SK-N-SH (cell line): ENCODE data around the gene ABHD12. TPM values are rescaled to one million over a fixed set of nuclear protein-coding genes. Genes with fewer than 3 reads are reported as not detected.

ENCODE experiments used
- CTCF ChIA-PET: fragments of 300-600, 350-600 bp; formaldehyde crosslinking; extraction: SDS; loops from one replicate; lab custom pipeline; 2021; lab: Yijun Ruan, JAX
- POLR2A ChIA-PET: fragments of 350-600 bp; sonication (Branson Sonifier 250); formaldehyde crosslinking; extraction: SDS; loops from one replicate; lab custom pipeline; 2020; ENCODE audit warnings: antibody characterized with exemption, inconsistent platforms; lab: Yijun Ruan, JAX
- DNase-seq: peaks from one replicate; pipeline ENCODE4 v3.0.0; 2012
- H2AFZ ChIP-seq: fragments of 200-600 bp; sonication (generic); 2 replicates; pipeline ENCODE4 v1.8.1; 2016; ENCODE audit warnings: antibody characterized with exemption, mild to moderate bottlenecking, low read depth
- H3F3A ChIP-seq: fragments of 200-600 bp; sonication (generic); replicated peaks from 2 replicates; pipeline ENCODE3; 2016; ENCODE audit warnings: antibody characterized with exemption, mild to moderate bottlenecking; ENCODE audit not compliant: insufficient read depth
- H3K27ac ChIP-seq, 2 experiments: fragments of 200-500 bp in 1 of 2; fragments of 200-600 bp in 1 of 2; sonication (Bioruptor generic) in 1 of 2; sonication (generic), shearing (Covaris generic) in 1 of 2; 2 replicates each; pipeline versions ENCODE4 v1.5.1 to v1.6.1; 2014 to 2016; ENCODE audit warnings: low read depth in 2 of 2, inconsistent platforms in 1 of 2, low read length in 1 of 2, mild to moderate bottlenecking in 1 of 2, mixed read lengths in 1 of 2
- H3K27me3 ChIP-seq: fragments of 200-600 bp; sonication (generic), shearing (Covaris generic); 2 replicates; pipeline ENCODE4 v1.6.1; 2016; ENCODE audit warnings: mixed run types; ENCODE audit not compliant: insufficient read depth
- H3K36me3 ChIP-seq, 2 experiments: fragments of 200-500 bp in 1 of 2; fragments of 200-600 bp in 1 of 2; sonication (Bioruptor generic) in 1 of 2; sonication (generic) in 1 of 2; replicated peaks in 1 of 2; 2 replicates each; pipeline versions ENCODE3 to v1.5.1; 2014 to 2016; ENCODE audit warnings: low read length in 1 of 2, mild to moderate bottlenecking in 1 of 2; ENCODE audit not compliant: insufficient read depth in 2 of 2, control insufficient read depth in 1 of 2
- H3K4me1 ChIP-seq, 2 experiments: fragments of 200-500 bp in 1 of 2; fragments of 200-600 bp in 1 of 2; sonication (Bioruptor generic) in 1 of 2; sonication (generic), shearing (Covaris generic) in 1 of 2; 2 replicates each; pipeline versions ENCODE4 v1.5.1 to v1.6.1; 2014 to 2016; ENCODE audit warnings: low read depth in 1 of 2, low read length in 1 of 2, mixed run types in 1 of 2; ENCODE audit not compliant: insufficient read depth in 2 of 2, control insufficient read depth in 1 of 2
- H3K4me2 ChIP-seq: fragments of 200-600 bp; sonication (generic), shearing (Covaris generic); 2 replicates; pipeline ENCODE4 v1.6.1; 2017; ENCODE audit warnings: mixed run types
- H3K4me3 ChIP-seq, 2 experiments: fragments of 200-500 bp in 1 of 2; fragments of 200-600 bp in 1 of 2; sonication (Bioruptor generic) in 1 of 2; sonication (generic), shearing (Covaris generic) in 1 of 2; 2 replicates each; pipeline versions ENCODE4 v1.5.1 to v1.8.1; 2014 to 2016; ENCODE audit warnings: low read depth in 2 of 2, inconsistent platforms in 1 of 2, low read length in 1 of 2, mild to moderate bottlenecking in 1 of 2, mixed read lengths in 1 of 2, moderate library complexity in 1 of 2
- H3K79me2 ChIP-seq: fragments of 200-600 bp; sonication (generic); 2 replicates; pipeline ENCODE4 v1.8.1; 2017; ENCODE audit warnings: mild to moderate bottlenecking; ENCODE audit not compliant: insufficient read depth
- H3K9ac ChIP-seq: fragments of 200-600 bp; sonication (generic); 2 replicates; pipeline ENCODE4 v1.6.1; 2017; ENCODE audit warnings: mixed run types
- H3K9me2 ChIP-seq: fragments of 200-600 bp; sonication (generic); 2 replicates; pipeline ENCODE4 v1.6.1; 2017; ENCODE audit warnings: mixed run types
- H3K9me3 ChIP-seq: fragments of 200-600 bp; sonication (generic); 2 replicates; pipeline ENCODE4 v1.6.1; 2017; ENCODE audit warnings: mixed run types, mild to moderate bottlenecking, moderate library complexity
- H4K20me1 ChIP-seq: fragments of 200-600 bp; sonication (generic); 2 replicates; pipeline ENCODE4 v1.6.1; 2017; ENCODE audit warnings: mild to moderate bottlenecking, mixed run types; ENCODE audit not compliant: insufficient read depth
- EP300 ChIP-seq, 2 experiments: IDR thresholded peaks; 2 replicates each; pipeline versions ENCODE4 v1.4.0 to v1.6.1; 2012; ENCODE audit warnings: borderline replicate concordance in 1 of 2, low read depth in 1 of 2, low read length in 1 of 2
- EZH2phosphoT487 ChIP-seq: fragments of 200-600 bp; sonication (generic); IDR thresholded peaks from 2 replicates; pipeline ENCODE4 v1.6.1; 2017; ENCODE audit warnings: low read depth, mixed run types, mild to moderate bottlenecking, antibody characterized with exemption, moderate library complexity, borderline replicate concordance
- FOSL2 ChIP-seq: IDR thresholded peaks from 2 replicates; pipeline ENCODE4 v1.4.0; 2012; ENCODE audit warnings: low read depth, mild to moderate bottlenecking, moderate library complexity, borderline replicate concordance
- FOXJ3 ChIP-seq: sonication (generic); formaldehyde crosslinking; IDR thresholded peaks from 2 replicates; pipeline ENCODE4 v1.5.1; 2020; ENCODE audit warnings: mild to moderate bottlenecking, missing genetic modification reagents
- GABPA ChIP-seq: IDR thresholded peaks from 2 replicates; pipeline ENCODE4 v1.4.0; 2012; ENCODE audit warnings: low read depth, mild to moderate bottlenecking
- GATA2 ChIP-seq: sonication (generic); formaldehyde crosslinking; IDR thresholded peaks from 2 replicates; pipeline ENCODE4 v1.5.0; 2020; ENCODE audit warnings: mild to moderate bottlenecking, missing genetic modification reagents
- JUND ChIP-seq: IDR thresholded peaks from 2 replicates; pipeline ENCODE4 v1.4.0; 2012
- MXI1 ChIP-seq: IDR thresholded peaks from 2 replicates; pipeline ENCODE4 v1.6.1; 2012; ENCODE audit warnings: mild to moderate bottlenecking, low read depth, low read length, improper control_type of control experiment
- NFIC ChIP-seq: IDR thresholded peaks from 2 replicates; pipeline ENCODE4 v1.4.0; 2012; ENCODE audit warnings: borderline replicate concordance
- TCF12 ChIP-seq: IDR thresholded peaks from 2 replicates; pipeline ENCODE4 v1.4.0; 2012
- TEAD4 ChIP-seq: IDR thresholded peaks from 2 replicates; pipeline ENCODE4 v1.4.0; 2012; ENCODE audit warnings: mild to moderate bottlenecking, borderline replicate concordance; ENCODE audit not compliant: insufficient read depth
- YY1 ChIP-seq: IDR thresholded peaks from 2 replicates; pipeline ENCODE4 v1.4.0; 2012; ENCODE audit warnings: low read depth, mild to moderate bottlenecking
- WGBS: methylation state at CpG from one replicate; pipeline ENCODE4 v1.1.6; 2017; ENCODE audit warnings: low lambda C conversion rate; 5-methylcytosine and 5-hydroxymethylcytosine counted together
- polyA plus RNA-seq, 3 experiments: library from polyadenylated mRNA; depleted of rRNA; stranded (reverse); fragments of >200 nt; gene quantifications; 2 replicates each; pipeline ENCODE4 v1.2.3, GENCODE V29; 2012
- TF ChIP-seq, protein P1 (sequence below): IDR thresholded peaks from 2 replicates; pipeline ENCODE4 v1.6.1; 2012; ENCODE audit warnings: mild to moderate bottlenecking, low read depth, low read length, moderate library complexity
- TF ChIP-seq, protein P2 (sequence below): fragments of 150-350 bp; IDR thresholded peaks from 2 replicates; pipeline ENCODE4 v1.6.1; 2016; ENCODE audit warnings: mild to moderate bottlenecking, low read depth, low read length
- TF ChIP-seq, protein P3 (sequence below): IDR thresholded peaks from 2 replicates; pipeline ENCODE4; 2012
- TF ChIP-seq, protein P4 (sequence below): IDR thresholded peaks from 2 replicates; pipeline ENCODE4 v1.4.0; 2012; ENCODE audit warnings: low read depth, borderline replicate concordance
- TF ChIP-seq, protein P5 (sequence below): fragments of 200-600 bp; sonication (generic); IDR thresholded peaks from 2 replicates; pipeline ENCODE4 v1.6.1; 2017; ENCODE audit warnings: antibody characterized with exemption, mild to moderate bottlenecking, moderate library complexity

The ABHD12 gene
- polyA plus RNA-seq, 1 of the 3 experiments (the other 2 are of a cell fraction) = 33.5 TPM

DNA sequence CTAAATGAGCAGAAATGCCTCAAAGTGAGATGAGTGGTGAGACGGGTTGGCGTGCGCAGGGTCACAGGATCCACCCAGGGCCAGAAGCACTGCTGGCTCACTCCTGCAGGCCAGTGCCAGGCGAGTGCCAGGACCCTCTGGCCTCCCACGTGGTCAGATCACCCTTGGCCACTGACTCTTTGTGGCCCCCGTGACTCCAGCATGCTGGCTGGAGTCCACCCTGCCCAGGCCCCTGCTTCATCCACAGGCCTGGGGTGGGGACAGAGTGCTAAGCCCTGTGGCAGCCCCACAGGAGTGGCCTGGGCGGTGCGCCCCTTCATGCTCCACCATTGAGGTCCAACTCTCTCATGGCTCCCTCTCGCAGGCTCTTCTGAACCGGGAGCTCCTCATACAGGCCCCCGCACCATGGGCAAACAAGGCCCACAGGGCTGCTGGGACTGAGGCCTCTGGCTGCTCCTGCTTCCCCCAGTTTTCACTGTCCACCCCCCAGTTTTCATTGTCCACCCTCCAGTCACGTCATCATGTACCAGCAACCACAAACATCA is 61.6 kb downstream of the ABHD12 start:
- TF ChIP-seq, protein P1, sequence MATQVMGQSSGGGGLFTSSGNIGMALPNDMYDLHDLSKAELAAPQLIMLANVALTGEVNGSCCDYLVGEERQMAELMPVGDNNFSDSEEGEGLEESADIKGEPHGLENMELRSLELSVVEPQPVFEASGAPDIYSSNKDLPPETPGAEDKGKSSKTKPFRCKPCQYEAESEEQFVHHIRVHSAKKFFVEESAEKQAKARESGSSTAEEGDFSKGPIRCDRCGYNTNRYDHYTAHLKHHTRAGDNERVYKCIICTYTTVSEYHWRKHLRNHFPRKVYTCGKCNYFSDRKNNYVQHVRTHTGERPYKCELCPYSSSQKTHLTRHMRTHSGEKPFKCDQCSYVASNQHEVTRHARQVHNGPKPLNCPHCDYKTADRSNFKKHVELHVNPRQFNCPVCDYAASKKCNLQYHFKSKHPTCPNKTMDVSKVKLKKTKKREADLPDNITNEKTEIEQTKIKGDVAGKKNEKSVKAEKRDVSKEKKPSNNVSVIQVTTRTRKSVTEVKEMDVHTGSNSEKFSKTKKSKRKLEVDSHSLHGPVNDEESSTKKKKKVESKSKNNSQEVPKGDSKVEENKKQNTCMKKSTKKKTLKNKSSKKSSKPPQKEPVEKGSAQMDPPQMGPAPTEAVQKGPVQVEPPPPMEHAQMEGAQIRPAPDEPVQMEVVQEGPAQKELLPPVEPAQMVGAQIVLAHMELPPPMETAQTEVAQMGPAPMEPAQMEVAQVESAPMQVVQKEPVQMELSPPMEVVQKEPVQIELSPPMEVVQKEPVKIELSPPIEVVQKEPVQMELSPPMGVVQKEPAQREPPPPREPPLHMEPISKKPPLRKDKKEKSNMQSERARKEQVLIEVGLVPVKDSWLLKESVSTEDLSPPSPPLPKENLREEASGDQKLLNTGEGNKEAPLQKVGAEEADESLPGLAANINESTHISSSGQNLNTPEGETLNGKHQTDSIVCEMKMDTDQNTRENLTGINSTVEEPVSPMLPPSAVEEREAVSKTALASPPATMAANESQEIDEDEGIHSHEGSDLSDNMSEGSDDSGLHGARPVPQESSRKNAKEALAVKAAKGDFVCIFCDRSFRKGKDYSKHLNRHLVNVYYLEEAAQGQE = no peak
- TF ChIP-seq MXI1 = no peak
- TF ChIP-seq GABPA = no peak
- no peak for TF ChIP-seq JUND
- TF ChIP-seq EP300 (IDR thresholded peaks at IDR 0.05; ENCODE audit: borderline replicate concordance in 1 of 2, low read depth in 1 of 2, low read length in 1 of 2) = no peak
- TF ChIP-seq EZH2phosphoT487 = no peak
- no peak for TF ChIP-seq FOSL2
- TF ChIP-seq, protein P2, sequence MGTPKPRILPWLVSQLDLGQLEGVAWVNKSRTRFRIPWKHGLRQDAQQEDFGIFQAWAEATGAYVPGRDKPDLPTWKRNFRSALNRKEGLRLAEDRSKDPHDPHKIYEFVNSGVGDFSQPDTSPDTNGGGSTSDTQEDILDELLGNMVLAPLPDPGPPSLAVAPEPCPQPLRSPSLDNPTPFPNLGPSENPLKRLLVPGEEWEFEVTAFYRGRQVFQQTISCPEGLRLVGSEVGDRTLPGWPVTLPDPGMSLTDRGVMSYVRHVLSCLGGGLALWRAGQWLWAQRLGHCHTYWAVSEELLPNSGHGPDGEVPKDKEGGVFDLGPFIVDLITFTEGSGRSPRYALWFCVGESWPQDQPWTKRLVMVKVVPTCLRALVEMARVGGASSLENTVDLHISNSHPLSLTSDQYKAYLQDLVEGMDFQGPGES = no peak
- no peak for TF ChIP-seq FOXJ3
- TF ChIP-seq, protein P3, sequence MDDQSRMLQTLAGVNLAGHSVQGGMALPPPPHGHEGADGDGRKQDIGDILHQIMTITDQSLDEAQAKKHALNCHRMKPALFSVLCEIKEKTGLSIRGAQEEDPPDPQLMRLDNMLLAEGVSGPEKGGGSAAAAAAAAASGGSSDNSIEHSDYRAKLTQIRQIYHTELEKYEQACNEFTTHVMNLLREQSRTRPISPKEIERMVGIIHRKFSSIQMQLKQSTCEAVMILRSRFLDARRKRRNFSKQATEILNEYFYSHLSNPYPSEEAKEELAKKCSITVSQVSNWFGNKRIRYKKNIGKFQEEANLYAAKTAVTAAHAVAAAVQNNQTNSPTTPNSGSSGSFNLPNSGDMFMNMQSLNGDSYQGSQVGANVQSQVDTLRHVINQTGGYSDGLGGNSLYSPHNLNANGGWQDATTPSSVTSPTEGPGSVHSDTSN = no peak
- TF ChIP-seq, protein P4, sequence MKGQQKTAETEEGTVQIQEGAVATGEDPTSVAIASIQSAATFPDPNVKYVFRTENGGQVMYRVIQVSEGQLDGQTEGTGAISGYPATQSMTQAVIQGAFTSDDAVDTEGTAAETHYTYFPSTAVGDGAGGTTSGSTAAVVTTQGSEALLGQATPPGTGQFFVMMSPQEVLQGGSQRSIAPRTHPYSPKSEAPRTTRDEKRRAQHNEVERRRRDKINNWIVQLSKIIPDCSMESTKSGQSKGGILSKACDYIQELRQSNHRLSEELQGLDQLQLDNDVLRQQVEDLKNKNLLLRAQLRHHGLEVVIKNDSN = no peak
- no peak for TF ChIP-seq YY1
- TF ChIP-seq, protein P5, sequence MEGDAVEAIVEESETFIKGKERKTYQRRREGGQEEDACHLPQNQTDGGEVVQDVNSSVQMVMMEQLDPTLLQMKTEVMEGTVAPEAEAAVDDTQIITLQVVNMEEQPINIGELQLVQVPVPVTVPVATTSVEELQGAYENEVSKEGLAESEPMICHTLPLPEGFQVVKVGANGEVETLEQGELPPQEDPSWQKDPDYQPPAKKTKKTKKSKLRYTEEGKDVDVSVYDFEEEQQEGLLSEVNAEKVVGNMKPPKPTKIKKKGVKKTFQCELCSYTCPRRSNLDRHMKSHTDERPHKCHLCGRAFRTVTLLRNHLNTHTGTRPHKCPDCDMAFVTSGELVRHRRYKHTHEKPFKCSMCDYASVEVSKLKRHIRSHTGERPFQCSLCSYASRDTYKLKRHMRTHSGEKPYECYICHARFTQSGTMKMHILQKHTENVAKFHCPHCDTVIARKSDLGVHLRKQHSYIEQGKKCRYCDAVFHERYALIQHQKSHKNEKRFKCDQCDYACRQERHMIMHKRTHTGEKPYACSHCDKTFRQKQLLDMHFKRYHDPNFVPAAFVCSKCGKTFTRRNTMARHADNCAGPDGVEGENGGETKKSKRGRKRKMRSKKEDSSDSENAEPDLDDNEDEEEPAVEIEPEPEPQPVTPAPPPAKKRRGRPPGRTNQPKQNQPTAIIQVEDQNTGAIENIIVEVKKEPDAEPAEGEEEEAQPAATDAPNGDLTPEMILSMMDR = no peak
- no peak for TF ChIP-seq TCF12
- no peak for TF ChIP-seq TEAD4
- TF ChIP-seq NFIC = no peak
- no peak for TF ChIP-seq GATA2 (CRISPR knock-in tag)
- ChIA-PET POLR2A (no interaction called here), CTCF (no interaction called here)
- WGBS = 87% methylated on average over 9 of the region's 12 CpGs
- H3K9me3 ChIP-seq = no peaks in the 10 kb centered on the region
- no peak overlapping the region for H2AFZ ChIP-seq
- no peaks in the 10 kb centered on the region for H3K27me3 ChIP-seq
- no peak overlapping the region for H3K27ac ChIP-seq
- H3K36me3 ChIP-seq = no peaks in the 10 kb centered on the region
- no peak overlapping the region for H3K9ac ChIP-seq
- H3K79me2 ChIP-seq = peaks cover 10% of the 10 kb centered on the region; the same call in 1 of the 2 replicates
- no peak overlapping the region for H3K4me3 ChIP-seq
- no peak overlapping the region for H3K4me2 ChIP-seq
- DNase-seq = no peak
- no peaks in the 10 kb centered on the region for H3K9me2 ChIP-seq
- no peaks in the 10 kb centered on the region for H3F3A ChIP-seq
- H4K20me1 ChIP-seq = no peaks in the 10 kb centered on the region
- peaks cover 0 to 3% of the 10 kb centered on the region in 2 experiments; a peak in 1 of 4 replicates for H3K4me1 ChIP-seq
